ENCODE measurements around the gene SRP14.
"Not testable (repeated sequence)": the region's sequence is repeated elsewhere in the genome, so short reads cannot be mapped to it uniquely, and the experiment has no call there.

The SRP14 gene

GRCh38 chr15:40048926-40049475 lies 10.0 kb upstream of the SRP14 start:
- no peak for DNase-seq

GRCh38 chr15:40048211-40048792 lies 9.3 kb upstream of the SRP14 start:
- no peak for DNase-seq

DNA sequence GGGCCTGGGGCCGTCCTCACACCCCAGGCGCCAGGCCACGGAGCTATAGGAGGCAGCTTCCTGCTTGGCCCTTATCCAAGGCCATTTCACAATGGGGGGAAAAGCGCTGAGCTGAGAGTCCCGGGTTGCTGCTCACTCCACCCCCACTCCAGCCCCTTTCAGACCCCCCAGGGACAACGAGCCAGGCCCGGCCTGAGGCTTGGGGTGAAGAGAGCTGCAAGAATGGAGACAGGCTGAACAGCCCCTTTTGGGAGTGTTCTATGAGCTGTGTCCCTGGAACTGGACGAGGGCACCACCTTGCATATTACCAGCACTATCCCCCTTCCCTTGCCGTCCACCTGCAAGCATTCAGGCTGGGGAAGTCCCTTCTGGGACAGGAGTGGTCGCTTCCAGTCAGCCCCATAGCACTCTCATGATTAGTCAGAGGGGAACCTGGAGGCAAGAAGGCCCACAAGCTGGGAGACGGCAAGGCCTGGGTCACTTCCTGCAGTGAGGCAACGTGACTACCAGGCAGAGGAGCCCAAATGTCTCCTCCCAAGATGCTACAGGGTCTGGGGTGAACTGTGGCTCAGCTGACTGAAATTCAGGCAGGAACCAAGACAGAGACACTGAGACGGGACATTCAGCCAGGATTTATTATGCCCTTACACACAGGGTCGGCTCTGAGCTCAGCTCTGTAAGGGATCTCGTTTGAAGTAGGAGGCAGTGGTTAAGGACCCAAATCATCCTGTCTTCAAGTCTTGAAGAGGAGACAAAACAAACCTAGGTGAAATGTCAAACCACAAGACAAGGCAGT lies 8.6 kb upstream of the SRP14 start:
- peak in 1 of 2 experiments; percentile 6 for DNase-seq

- DNase-seq: peak in 1 of 2 experiments; percentile 13
These were observed 7.9 kb upstream of the SRP14 start for GRCh38 chr15:40046721-40047414.

GRCh38 chr15:40045572-40046217 lies 6.7 kb upstream of the SRP14 start:
- no peak for DNase-seq

DNA sequence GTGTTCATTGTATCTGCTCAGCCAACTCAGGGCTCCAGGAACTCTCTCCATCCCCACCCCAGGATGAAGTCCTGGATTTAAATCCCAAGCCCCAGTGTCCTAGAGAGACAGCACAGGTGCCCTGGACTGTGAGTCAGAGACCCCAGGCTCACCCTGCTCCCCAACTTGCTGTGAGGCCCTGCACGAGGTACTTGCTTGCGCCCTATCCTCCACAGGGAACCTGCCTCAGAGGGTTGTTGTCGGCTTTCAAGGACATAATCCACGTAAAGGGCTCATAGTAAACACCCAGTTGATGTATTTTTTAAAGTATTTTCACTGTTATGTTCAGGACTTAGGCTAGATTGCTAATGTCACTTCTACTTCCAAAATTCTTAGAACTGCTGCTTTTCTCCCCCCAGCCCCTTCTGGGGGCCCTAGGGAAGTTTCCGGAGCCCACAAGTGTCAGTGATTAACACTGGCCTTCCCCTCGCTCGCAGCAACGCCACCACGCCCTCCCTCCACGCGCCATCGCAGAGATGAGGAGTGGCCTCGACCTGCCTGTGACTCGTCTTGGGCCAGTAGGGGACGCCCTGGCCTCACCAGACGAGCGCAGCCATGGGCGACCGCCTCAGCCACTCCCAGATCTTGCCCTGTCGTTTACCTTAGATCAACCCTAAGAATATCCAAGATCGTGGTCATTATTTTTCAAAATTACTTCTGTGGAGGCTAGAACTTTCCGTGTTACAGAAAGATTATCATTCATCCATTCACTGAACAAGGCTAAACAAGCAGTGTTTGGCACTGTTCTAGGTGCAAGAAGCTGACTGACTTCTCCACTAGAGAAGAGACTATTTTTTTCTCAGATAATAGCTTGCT lies 6.0 kb upstream of the SRP14 start:
- peak; percentile 49 to 50 for DNase-seq

- no peak for DNase-seq
These were observed 5.1 kb upstream of the SRP14 start for GRCh38 chr15:40043927-40044716.

DNA sequence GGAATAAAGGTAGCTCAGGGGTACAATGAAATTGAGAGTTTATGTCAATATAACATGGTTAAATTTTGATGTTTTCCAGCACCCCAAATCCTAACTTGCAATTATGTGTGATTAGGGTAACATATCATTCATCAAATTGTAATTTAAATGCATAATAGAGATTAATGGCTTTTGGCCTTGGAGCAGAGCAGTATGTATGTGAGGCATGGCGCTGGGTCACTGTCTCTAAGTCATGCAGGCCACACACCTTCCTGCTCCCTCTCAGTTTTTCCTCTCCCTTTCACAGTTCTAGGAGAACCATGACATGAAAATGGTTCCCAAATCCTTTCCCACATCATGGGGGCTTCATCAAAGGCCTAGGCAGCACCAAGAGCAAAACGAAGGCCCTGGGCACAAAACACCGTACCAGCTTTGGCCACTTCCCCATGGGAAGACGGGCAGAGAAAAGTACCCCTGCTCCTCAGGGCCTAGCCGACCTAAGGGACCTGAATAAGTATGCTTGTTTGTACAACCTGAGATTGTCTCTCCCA lies 3.9 kb upstream of the SRP14 start:
- DNase-seq: no peak

GRCh38 chr15:40040770-40041169 lies 1.8 kb upstream of the SRP14 start:
- DNase-seq: no peak

DNA sequence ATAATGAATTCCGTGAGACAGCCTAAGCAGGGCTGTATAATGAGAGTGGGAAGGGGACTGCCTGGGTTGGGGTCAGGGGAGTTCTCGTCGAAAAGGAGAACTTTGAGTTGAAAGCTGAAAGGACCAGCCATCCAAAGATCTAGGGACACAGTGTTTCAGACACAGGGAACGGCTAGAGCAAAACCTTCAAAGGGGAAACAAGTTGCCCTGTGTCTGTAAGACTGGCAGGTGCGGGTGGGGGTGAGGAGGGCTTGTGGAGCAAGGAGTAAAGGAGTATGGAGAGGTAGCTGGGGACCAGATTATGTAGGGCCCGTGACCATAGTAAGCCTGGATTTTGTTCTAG lies 1.3 kb upstream of the SRP14 start:
- DNase-seq: no peak

GRCh38 chr15:40038275-40038637 lies 725 bp downstream of the SRP14 start:
- DNase-seq: no peak

DNA sequence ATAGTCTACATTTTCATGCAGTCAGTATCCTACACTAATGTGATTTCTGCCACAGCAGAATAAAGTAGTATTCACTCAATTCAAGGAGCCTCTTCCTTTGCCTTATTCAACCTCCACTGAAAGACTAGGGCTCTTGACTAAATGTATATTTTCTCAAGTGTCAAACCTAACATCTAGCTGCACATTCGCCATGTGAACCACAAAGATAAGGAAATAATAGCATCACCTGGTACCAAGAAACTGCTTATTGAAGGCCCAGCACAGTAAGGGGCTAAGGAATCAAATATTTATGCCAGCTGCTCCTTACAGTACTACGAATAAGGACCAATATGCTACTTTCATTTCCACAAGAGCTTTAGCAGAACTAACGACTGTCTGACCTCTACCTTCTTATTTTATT lies 1.3 kb downstream of the SRP14 start:
- no peak for DNase-seq

- DNase-seq: not testable (repeated sequence)
These were observed 3.8 kb downstream of the SRP14 start for GRCh38 chr15:40035182-40035581.

DNA sequence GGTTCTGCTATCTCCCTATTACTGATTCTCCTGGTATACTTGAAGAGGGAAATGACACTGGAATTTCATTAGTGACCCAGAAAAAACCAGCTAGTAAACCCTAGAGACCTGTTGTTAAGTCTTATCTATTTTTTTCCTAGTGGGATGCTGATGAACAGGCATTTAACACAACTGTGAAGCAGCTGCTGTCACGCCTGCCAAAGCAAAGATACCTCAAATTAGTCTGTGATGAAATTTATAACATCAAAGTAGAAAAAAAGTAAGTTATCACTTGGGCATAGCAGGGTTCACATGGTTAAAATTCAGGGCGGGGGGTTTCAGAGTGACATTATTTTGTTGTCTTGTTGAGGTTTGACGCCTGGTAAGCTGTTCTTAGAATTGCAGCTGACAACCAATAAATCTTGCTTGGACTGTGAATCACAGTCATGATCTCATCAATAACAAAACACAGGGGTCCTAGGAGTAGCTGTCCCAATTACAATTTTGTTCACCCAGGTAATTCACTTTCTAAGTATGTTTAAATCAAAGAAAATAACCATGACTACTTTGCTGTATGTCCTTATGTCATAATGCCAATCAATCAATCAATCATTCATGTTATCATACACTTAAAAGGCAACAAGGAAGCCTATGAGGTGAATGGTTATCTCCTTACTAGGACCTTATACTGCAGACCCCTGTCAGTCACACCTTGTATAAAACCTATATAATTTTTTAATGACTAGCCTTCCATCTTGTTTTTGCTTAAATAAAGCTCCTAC lies 4.6 kb downstream of the SRP14 start:
- no peak for DNase-seq

GRCh38 chr15:40032125-40032839 lies 6.7 kb downstream of the SRP14 start:
- no peak for DNase-seq

DNA sequence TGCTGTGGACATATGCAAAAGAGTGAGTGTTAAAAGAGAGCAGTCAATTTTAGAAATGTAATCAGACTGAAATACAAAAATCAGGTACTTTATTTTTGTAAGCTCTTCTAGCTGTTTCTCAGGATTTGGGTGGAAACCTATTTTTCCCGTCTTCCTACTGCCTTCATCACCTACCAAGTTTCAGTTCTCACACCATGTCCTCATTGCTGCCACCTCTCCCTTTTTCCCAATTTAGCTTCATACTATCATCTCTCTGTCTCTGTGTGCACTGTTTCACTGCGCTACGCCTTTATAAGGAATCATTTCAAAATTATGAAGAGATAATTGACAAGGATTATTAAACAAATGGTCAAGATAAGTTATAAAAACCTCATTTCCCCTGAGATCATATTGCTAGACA lies 7.7 kb downstream of the SRP14 start:
- DNase-seq: no peak

GRCh38 chr15:40029979-40030893 lies 8.7 kb downstream of the SRP14 start:
- DNase-seq: no peak

DNA sequence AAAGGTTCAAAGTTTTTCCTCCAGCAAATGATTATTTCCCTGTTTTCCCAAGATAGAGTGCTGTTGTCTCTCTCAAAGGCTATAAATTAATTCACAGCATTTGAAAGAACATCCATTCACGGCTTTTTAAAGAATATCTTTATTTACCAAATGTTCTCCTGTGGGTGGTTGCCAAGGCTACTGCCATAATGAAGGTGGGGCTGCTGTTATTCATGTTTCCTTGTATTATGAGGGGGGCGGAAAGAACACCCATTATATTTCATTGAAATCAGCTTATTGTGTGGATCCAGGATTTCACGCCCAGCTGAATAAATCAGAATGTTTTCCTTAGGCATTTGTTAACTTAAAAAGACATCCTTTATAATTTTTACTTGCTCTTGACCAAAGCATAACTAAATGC lies 10.1 kb downstream of the SRP14 start:
- no peak for DNase-seq

GRCh38 chr15:40028193-40028592 lies 10.8 kb downstream of the SRP14 start:
- no peak for DNase-seq
